Activated CD8-positive, alpha-beta memory T cell treated with anti-CD3 and anti-CD28 coated beads, Interleukin-2, amount 50 U/mL, for 24 hours (primary cell): ENCODE results near the gene C3orf20.
"Not testable (repeated sequence)": the region's sequence is repeated elsewhere in the genome, so short reads cannot be mapped to it uniquely, and the experiment has no call there.

Source experiments
- DNase-seq: peaks from one replicate; pipeline ENCODE4 v3.0.0-alpha.2; 2020; ENCODE audit errors: extremely low read depth

Gene C3orf20

GRCh38 chr3:14796403-14797077, 121.6 kb downstream of the C3orf20 start:
- DNase-seq: no peak

DNA sequence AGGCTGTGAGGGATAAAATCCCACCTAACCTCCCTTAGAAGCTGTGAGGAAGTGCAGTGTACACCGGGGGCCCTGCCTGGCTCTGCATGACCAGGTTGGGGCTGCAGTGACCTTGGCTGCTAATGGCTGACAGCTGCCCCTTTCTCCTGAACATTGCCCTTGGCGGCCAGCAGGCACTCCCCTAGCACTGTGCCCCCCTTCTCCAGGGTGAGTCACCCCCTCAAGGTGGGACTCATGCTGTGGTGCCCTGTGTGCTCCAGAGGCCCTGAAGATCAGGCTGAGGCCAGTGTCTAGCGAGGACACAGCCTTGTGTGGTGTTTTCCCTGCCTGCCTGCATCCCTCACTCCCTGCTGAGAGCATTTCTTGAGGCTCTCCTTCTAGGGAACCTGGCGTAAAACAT, 122.8 kb downstream of the C3orf20 start:
- no peak for DNase-seq

GRCh38 chr3:14798231-14798630, 123.3 kb downstream of the C3orf20 start:
- DNase-seq: no peak

- no peak for DNase-seq
Measured at GRCh38 chr3:14799146-14799545, 124.2 kb downstream of the C3orf20 start.

GRCh38 chr3:14801031-14801430, 126.1 kb downstream of the C3orf20 start:
- no peak for DNase-seq

- DNase-seq: no peak
Measured at GRCh38 chr3:14801668-14802380, 126.9 kb downstream of the C3orf20 start.

GRCh38 chr3:14802381-14802731, 127.4 kb downstream of the C3orf20 start:
- no peak for DNase-seq

- DNase-seq: no peak
Measured at GRCh38 chr3:14803101-14803980, 128.4 kb downstream of the C3orf20 start.

- DNase-seq: no peak
Measured at GRCh38 chr3:14803981-14804834, 129.3 kb downstream of the C3orf20 start.

- DNase-seq: no peak
Measured at GRCh38 chr3:14804835-14805780, 130.2 kb downstream of the C3orf20 start.

DNA sequence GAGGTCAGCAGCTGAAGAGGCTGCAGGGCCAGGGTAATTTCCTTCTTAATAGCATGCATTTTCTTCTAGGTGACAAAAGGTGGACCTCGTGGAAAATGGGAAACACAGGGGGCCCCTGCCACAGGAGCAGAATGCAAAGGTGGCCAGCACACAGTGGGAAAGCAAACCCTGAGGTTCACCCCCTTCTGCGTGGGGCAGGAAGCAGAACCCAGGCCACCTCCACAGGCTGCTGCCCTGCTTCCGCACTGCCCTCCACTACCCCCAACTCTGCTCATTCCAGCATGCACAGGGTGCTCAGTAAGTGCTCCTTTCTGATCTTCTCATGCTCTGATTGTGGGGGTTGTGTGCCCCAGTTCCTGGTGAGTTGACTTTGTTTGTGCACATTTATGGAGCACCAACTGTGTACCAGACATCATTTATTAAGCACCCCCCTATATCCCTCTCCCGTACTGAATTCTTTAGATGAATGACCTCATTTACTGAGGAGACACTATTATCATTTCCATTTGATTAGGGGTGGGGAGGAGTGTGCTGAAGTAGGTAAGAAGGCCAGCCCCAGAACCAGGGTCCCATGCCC, 131.1 kb downstream of the C3orf20 start:
- no peak for DNase-seq

DNA sequence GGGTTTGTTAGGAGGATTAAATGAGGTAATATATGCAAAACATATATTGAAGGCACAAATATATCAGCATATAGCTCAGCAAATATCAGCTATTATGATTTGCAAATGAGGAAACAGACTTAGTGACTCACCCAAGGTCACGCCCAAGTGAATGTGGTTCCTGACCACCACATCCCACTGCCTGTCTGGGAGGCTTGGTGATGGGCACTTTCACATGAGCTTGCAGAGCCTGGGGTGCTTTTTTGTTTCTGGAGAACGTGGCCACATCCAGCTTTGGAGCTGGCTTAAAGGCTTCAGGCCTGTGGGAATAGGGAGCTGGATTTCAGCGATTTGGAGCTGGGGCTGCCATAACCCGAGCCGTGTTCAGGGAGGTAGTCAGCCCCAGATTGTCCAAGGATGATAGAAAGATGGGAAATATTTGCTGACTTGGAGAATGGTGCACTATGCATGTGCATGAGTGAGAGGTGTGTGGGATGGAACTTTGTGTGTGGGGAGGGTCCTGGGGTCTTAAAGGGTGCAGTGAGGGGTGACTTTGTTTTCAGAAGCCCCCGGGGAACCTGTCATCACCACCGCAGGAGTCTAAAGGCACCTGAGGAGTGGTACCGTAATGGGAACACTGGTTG, 131.8 kb downstream of the C3orf20 start:
- DNase-seq: no peak

DNA sequence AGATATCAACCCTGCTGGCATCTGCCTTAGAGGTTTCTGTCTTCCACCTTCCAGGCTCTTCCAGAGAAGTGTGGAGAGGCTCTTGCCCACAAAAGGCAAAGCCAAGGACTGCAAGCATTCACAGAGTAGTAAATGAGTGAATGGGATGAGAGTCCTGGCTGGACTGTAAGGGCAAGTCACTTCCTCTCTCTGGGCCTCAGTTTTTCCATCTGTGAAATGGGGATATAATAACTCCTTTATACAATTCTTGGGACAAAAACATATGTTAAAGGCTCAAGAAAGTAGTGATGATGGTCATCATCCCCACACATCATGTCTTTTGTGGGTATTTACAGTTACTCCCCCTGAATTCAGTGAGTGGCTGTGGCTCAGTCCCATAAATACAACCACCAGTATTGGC, 133.1 kb downstream of the C3orf20 start:
- DNase-seq: no peak

GRCh38 chr3:14808502-14809266, 133.7 kb downstream of the C3orf20 start:
- DNase-seq: no peak

DNA sequence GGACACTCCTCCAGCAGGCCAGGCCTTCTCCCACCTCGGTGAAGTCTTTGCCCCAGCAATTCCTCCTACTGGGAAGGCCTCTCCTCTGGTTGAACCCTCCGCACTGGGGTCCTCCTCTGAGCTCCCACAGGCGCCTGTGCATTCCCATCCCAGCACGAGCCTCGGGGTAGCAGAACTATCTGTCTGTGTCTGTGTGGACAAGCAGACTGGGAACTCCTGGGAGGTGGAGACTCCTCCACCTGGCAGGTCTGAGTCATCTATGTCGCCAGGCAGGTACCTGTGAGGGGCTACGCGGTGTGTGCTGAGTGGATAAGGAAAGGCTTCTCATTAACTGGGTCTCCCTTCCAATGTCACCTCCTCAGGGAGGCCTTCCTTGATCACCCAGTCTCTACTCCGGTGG, 134.7 kb downstream of the C3orf20 start:
- DNase-seq: not testable (repeated sequence)

DNA sequence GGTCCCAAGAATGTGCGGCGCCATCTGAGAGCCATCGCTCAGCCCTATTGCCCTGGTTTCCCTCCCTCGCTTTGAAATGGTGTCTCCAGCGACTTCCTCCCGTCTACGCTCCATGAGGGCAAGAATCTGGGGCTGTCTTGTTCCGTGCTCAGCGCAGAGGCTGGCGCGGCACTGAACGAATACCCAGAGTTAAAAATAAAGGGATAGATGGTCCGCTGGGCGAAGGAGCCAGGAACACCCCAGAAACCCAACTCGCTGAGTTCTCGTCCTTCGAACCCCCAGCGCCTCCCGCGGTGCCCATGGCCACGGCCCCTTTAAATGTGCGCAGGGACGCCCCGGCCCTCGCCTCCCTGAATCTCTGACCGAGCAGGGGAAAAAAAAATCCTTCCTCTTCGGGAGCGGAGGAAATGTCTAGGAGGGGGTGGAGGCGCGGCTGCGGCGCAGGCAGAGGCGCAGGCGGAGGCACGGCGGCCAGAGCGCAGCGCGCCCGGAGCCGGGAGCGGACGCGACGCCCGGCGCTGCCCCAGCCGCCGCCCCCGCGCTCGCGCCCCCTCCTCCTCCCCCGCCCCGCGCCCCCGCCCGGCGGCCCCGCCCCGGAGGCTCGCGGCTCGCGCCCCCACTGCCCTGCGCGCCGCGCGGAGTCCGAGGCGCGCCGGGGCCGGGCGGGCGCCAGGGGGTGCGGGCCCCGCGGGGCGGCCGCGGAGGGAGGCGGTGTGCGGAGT, 135.3 kb downstream of the C3orf20 start:
- DNase-seq: no peak

DNA sequence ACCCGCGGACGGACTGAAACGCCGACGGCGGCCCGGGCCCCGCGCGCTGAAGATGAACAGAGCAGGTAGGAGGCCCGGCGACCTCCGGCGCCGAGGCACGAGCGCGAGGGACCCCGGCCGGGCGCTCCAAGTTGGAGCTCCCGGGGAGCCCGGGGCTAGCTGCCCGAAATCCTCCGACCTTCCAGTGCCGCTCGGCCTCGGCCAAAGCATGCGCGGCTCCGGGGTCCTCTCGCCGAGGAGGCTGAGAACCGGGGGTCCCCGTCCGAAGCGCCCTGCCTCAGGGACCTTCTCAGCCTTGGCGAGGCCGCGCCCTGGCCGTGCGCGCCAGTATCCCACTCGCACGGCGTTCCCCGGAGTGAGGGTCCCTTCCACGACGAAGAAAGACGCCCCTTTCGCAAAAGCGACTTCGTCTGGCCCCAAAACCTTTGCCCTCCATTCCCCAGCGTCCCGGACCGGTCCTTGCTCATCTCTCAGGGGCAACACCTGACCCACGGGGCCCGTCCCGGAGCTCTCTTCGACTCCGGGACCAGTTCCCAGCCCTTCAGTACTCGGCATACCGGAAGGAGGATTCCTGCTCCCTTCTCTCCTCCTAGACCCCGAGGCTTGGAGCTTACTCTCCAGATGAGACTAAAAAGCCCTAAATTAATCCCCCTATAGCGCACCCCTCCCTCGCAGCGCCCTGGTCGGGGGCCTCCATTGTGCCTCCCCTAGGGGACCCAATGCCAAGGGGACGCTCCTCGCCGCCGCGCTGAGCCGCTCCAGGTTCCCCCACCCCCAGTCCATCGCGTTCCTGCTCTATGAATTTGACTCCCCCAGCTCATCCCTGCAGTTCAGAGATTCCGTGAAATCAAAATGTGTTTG, 136.1 kb downstream of the C3orf20 start:
- no peak for DNase-seq
